Measurements from ENCODE around the gene E2F6.

DNA sequence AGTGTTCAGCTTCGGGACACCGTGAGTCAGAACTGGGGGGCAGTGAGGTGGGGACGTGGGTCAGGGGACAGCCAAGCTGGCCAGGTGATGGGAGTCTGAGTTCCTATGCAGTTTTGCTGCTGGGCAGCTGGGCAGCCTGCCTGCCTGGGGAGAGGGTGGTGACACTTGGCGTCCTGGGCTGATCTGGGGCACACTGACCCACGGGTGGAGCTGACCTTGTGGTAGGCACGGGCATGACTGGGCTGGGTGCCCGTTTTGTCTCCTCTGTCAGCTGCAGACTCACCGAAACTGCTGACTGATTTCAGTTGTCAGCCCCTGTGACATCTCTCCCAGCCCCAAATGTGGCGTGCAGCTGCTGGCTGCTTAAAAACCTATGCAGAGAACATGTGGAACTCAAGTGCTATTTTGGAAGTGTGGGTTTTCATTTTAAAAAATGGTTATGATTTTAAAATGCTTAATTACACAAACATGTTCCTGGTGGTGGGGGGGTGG, 32.6 kb upstream of the E2F6 start:
- TF ChIP-seq, protein P1, sequence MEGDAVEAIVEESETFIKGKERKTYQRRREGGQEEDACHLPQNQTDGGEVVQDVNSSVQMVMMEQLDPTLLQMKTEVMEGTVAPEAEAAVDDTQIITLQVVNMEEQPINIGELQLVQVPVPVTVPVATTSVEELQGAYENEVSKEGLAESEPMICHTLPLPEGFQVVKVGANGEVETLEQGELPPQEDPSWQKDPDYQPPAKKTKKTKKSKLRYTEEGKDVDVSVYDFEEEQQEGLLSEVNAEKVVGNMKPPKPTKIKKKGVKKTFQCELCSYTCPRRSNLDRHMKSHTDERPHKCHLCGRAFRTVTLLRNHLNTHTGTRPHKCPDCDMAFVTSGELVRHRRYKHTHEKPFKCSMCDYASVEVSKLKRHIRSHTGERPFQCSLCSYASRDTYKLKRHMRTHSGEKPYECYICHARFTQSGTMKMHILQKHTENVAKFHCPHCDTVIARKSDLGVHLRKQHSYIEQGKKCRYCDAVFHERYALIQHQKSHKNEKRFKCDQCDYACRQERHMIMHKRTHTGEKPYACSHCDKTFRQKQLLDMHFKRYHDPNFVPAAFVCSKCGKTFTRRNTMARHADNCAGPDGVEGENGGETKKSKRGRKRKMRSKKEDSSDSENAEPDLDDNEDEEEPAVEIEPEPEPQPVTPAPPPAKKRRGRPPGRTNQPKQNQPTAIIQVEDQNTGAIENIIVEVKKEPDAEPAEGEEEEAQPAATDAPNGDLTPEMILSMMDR (IDR thresholded peaks at IDR 0.05) = no peak
- TF ChIP-seq POLR2A (IDR thresholded peaks at IDR 0.05) (no peak), POLR2AphosphoS5 (IDR thresholded peaks at IDR 0.05) (no peak), EP300 (IDR thresholded peaks at IDR 0.05) (no peak)

All from gastroesophageal sphincter (tissue), 3 donors.